Renal cortex interstitium (tissue), 11 donors: ENCODE results near the gene LRFN2. TPM values are rescaled to one million over a fixed set of nuclear protein-coding genes. Genes with fewer than 3 reads are reported as not detected.
A peak's percentile ranks its signal among the peaks of the same experiment; 100 is the strongest.

Experiments used
- DNase-seq, 11 donors: peaks; one replicate each; pipeline ENCODE4 v3.0.0-alpha.2; 2013; ENCODE audit warnings: low read depth in 9 of 11, low spot score in 4 of 11; ENCODE audit errors: extremely low read depth in 1 of 11
- polyA plus RNA-seq, 3 donors: library from polyadenylated mRNA; unstranded; fragments of 120-200 nt; gene quantifications; one replicate each; pipeline ENCODE4 v1.2.1, GENCODE V29; 2013; ENCODE audit not compliant: insufficient read length in 3 of 3

Gene LRFN2
- polyA plus RNA-seq, 3 donors = 1.1 to 1.2 (median 1.1) TPM

DNA sequence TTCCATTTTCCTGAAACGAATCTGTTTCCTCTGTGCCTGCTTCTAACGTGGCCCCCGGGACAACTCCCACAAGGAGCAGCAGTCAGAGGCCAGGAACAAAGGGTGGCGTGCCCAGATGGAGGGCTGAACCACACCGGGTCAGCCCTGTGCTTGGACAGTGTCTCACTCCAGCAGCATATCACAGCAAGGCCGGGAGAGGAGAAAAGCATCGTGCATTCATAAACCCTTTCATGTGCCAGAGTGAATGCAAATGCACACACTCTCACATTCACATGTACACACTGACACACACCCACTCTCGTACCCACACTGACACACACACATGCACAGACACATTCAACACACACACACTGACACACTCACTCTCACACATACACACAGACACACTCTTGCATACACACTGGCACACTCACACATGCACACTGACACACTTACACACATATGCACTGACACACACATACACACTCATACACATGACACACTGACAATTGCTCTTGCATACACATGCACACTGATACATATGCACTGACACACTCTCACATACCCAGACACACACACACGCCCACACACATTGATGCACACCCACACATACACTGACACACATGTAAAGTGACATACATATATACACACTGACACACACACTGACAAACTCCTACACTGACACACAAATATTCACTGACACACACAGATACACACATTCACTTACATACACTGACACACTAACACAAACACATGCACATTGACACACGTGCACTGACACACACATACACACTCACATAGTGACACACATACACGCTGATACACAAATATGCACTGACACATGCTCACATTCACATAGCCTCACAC is 237.0 kb downstream of the LRFN2 start:
- no peak for DNase-seq

DNA sequence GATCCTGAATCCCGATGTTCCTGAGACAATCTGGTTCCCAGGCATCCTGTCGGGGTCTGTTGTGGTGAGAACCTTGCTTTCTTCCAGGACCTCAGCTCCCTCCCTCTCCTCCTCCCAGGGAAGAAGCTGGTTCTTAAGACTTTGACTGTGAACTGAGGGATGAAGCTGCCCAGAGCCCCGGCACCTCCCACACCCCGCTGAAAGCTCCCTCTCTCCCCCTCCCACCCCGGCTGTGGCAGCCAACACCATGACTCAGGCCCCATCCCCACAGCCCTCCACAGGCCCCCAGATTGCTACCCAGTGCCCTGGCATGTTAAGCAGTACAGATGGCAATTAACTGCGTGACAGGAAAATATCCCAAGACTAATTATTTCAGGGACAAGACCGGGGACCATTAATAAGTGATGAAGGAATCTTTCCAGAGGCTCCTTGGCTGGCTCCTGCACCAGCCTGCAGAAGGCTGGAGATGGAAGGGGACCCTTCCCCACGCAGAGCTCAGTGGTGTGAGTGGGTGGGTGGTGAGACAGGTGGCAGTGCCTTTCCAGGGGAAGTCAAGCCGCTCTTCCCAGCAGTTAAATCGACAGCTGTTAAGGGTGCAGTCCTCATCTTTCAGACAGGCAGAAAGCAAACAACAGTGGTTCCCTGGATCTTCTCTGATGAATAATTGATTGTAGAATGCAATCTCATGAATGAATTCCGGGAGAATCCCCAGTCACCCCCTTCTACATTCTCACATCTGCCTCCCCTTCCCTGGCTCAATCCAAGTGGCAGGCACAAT is 237.9 kb downstream of the LRFN2 start:
- no peak for DNase-seq

DNA sequence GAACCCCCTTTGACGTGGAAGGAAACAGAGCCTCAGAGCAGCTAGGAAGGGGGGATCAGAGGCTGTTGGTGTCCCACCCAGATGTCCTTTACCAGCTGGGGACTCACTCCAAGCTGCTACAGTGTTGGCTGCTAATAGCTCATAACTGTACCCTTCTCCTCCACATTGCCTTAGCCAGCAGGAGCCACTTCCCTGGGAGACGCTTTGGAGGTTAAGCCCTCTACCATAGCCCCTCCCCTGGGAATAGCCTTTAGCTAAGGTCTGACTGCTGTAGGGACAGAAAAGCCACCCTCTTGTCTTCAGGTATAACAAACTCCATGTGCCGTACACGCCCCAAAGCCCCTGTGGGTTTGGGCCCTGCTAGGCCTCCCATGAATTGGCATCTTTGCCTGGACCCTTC is 238.6 kb downstream of the LRFN2 start:
- DNase-seq = no peak

DNA sequence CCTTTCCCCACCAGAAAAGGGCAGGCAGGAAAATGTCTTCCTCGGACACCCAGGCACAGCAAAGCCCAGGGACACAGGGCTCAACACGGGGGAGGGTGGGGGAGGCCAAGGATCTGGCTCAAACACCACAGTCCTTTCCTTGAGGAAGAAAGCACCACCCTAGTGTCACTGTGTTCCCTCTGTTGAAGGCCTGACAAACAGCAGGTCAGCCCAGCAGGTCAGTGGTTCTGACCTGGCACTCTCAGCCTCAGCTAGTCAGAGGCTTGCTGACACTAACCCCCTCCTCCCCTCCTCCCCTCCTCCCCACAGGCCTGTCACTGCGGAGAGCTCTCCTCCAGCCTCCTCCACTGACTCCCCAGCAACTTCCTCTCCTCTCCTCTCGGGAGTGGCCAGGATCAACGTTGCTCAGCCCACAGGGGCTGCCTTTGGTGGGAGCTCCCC is 239.6 kb downstream of the LRFN2 start:
- no peak for DNase-seq

DNA sequence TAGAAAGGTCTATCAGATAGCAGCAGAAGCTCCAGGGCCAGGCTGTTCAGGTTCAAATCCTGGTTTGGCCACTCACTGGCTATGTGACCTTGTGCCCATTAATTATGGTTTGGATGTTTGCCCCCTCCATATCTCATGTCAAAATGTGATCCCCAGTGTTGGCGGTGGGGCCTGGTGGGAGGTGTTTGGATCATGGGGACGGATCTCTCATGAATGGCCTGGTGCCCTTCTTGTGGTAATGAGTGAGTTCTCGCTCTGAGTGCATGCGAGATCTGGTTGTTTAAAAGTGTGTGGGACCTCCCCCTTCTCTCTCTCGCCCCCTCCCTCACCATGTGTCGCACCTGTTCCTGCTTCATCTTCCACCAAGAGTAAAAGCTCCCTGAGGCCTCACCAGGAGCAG is 240.9 kb downstream of the LRFN2 start:
- DNase-seq = no peak

DNA sequence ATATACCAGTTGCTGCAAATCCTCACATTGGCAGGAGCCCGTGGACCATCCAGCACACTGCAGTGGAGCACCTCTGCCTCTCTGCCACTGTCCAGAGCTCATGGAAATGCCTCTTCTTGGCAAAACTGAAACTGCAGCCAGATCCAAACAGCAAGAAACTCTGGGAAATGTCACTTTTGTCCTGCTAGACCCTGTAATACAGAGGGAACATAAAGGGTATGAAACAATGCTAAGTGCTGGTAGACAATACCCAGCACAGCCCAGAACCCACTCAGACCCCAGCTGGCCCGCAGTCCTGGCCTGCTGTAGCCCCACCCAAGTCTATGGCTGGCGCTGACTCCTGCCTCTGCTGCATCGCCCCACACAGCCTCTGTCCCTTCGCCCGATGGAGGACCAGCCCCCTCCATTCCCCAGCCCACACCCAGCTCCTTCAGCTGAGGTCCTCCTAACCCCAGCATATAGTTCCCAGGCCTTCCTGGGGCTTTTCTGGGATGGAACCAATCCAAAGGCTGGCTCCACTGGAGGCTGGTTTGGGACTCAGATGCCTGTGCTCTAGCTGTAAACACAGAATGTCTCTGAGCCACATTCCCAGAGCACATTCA is 242.5 kb downstream of the LRFN2 start:
- no peak for DNase-seq

DNA sequence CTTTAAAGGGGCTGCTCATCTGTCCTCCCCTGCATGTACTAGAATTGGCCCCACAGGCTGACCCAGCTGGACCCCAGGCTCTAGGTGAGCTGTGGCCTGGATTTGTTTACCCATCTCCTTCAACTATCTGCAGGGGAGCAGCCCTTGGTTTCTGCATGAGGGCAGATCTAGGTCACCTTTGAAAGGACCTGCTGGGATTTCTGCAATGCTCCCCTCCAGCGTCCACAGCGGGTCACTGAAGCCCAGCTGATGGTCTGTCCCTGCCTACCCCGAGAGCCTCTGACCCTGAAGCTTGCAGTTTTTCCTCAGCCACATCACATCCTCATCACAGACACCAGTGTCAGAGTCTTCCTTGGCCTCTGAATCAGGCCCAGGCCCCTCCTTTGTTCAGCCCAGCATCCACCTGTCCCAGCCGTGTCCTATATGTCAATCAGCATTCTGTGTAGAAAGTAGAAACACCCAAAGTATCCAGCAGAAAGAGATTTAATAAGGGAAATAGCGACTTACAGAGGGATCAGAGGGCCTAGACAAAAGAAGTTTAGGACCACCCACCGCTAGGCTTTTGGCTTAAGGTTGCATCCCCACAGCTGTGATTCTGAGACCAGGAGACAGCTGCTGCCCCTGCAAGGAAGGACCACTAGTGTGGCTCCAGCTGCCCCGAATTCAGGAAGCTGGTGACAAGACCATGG is 243.1 kb downstream of the LRFN2 start:
- peak in 1 of 11 donors; percentile 24 for DNase-seq

DNA sequence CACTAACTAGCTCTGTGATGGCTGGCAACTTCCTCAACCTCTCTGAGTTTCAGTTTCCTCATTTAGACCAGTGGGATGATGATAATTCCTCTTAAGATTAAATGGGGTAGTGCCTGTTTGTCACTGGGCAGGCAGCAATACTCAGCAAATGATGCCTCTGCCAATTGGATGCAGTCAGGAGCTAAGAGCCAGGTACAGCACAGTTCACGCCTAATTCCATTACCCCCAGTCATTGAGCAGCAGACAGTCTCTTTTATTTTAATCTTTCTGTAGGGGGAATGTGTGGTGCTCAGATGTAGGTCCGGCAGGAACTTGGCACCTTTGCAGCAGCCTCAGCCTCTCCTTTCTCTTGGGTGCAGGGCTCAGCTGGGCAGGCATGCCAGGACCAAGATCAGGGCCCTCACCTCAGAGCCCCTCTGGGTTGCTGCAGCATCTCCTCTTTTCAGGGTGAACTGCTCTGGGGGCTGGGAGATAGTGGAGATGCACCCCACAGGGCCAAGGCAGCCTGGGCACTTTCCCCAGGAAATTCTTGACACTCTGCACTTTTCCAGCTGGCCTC is 243.8 kb downstream of the LRFN2 start:
- DNase-seq = no peak

DNA sequence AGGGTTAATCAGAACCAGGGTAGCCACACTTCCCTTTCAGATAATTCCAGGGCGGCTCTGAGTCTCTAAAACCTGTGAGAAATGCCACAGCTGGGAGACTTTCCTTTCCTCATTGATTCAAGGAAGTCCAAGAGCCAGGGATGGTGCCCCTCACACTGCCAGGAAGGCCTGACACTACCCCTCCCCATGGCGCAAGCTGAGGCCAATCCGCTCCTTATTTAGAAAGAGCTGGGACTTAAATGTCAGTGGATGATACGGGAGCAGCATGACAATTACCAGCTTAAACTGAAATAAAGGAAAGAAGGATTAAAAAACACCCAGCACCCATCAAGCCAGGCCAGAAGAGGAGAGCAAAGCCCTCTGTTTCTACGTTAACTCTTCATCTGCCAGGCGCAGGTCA is 244.4 kb downstream of the LRFN2 start:
- DNase-seq = no peak

DNA sequence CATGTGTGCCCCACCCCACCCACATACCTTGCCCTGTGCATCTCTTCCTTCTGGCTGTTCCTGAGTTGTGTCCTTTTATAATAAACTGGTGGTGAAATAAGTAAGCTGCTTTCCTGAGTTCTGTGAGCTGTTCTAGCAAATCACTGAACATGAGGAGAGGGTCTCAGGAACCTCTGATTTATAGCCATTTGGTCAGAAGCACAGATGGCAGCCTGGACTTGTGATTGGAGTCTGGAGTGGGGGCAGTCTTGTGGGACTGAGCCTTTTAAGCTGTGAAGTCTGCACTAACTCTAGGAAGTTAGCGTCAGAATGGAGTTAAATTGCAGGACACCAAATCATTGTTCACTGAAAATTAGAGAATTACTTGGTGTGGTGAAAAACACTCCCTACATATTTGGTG is 245.4 kb downstream of the LRFN2 start:
- DNase-seq = no peak
